Astrocyte (in vitro differentiated cells and primary cell): Measurements from ENCODE around the gene C6orf136. TPM values are rescaled to one million over a fixed set of nuclear protein-coding genes. Genes with fewer than 3 reads are reported as not detected.

ENCODE experiments used
- DNase-seq: peaks from one replicate; pipeline ENCODE4 v3.0.0-alpha.2; 2010; ENCODE audit warnings: low read depth
- FAIRE-seq: peaks from 2 replicates; lab custom pipeline; 2011; peaks lifted over from hg19 to GRCh38; lab: Jason Lieb, UNC
- H2AFZ ChIP-seq: 2 replicates; pipeline ENCODE4 v1.6.0; 2012; ENCODE audit warnings: low read depth, low read length, inconsistent platforms
- H3K27ac ChIP-seq: 2 replicates; pipeline ENCODE4 v1.5.1; 2011; ENCODE audit warnings: low read depth, low read length, inconsistent platforms
- H3K27me3 ChIP-seq: 2 replicates; pipeline ENCODE4 v1.6.0; 2011; ENCODE audit warnings: low read length, inconsistent platforms; ENCODE audit not compliant: insufficient read depth
- H3K36me3 ChIP-seq: 2 replicates; pipeline ENCODE4 v1.5.1; 2011; ENCODE audit warnings: low read length, inconsistent platforms; ENCODE audit not compliant: insufficient read depth
- H3K4me1 ChIP-seq: 2 replicates; pipeline ENCODE4 v1.5.1; 2011; ENCODE audit warnings: low read length, inconsistent platforms; ENCODE audit not compliant: insufficient read depth
- H3K4me2 ChIP-seq: 2 replicates; pipeline ENCODE4 v1.6.0; 2012; ENCODE audit warnings: low read length, inconsistent platforms
- H3K4me3 ChIP-seq: 2 replicates; pipeline ENCODE4 v1.5.1; 2011; ENCODE audit warnings: low read depth, mild to moderate bottlenecking, low read length, inconsistent platforms; ENCODE audit not compliant: insufficient read depth
- H3K79me2 ChIP-seq: 2 replicates; pipeline ENCODE4 v1.6.0; 2012; ENCODE audit warnings: mild to moderate bottlenecking, low read length, inconsistent platforms; ENCODE audit not compliant: insufficient read depth
- H3K9ac ChIP-seq: 2 replicates; pipeline ENCODE4 v1.6.0; 2012; ENCODE audit warnings: mild to moderate bottlenecking, low read length, inconsistent platforms
- H3K9me3 ChIP-seq: 2 replicates; pipeline ENCODE4 v1.5.1; 2012; ENCODE audit warnings: low read depth, mild to moderate bottlenecking, low read length, inconsistent platforms; ENCODE audit not compliant: insufficient read depth
- H4K20me1 ChIP-seq: 2 replicates; pipeline ENCODE4 v1.6.0; 2012; ENCODE audit warnings: low read length, inconsistent platforms; ENCODE audit not compliant: insufficient read depth
- H3K27ac Mint-ChIP-seq: one replicate; pipeline ENCODE4 v1.8.0; 2021; ENCODE audit warnings: mild to moderate bottlenecking, mixed read lengths; ENCODE audit not compliant: unreplicated experiment
- H3K27me3 Mint-ChIP-seq: one replicate; pipeline ENCODE4 v1.8.0; 2021; ENCODE audit warnings: low read depth, mixed read lengths; ENCODE audit not compliant: unreplicated experiment
- H3K36me3 Mint-ChIP-seq: one replicate; pipeline ENCODE4 v1.8.0; 2021; ENCODE audit warnings: low read depth, mixed read lengths; ENCODE audit not compliant: unreplicated experiment
- H3K4me1 Mint-ChIP-seq: one replicate; pipeline ENCODE4 v1.8.0; 2021; ENCODE audit warnings: low read depth, mixed read lengths; ENCODE audit not compliant: unreplicated experiment
- H3K4me3 Mint-ChIP-seq: one replicate; pipeline ENCODE4 v1.8.0; 2021; ENCODE audit warnings: mild to moderate bottlenecking, moderate library complexity, mixed read lengths; ENCODE audit not compliant: unreplicated experiment
- H3K9me3 Mint-ChIP-seq: one replicate; pipeline ENCODE4 v1.8.0; 2021; ENCODE audit warnings: mild to moderate bottlenecking, mixed read lengths; ENCODE audit not compliant: unreplicated experiment
- EZH2 ChIP-seq: IDR thresholded peaks from 2 replicates; pipeline ENCODE4 v1.6.1; 2012; ENCODE audit warnings: mild to moderate bottlenecking, low read length, inconsistent platforms; ENCODE audit not compliant: insufficient read depth
- total RNA-seq: library from RNA; stranded (reverse); gene quantifications from 2 replicates; pipeline ENCODE4 v1.2.1, GENCODE V29; 2021
- TF ChIP-seq, protein P1 (sequence below): IDR thresholded peaks from 2 replicates; pipeline ENCODE4 v1.5.1; 2011; ENCODE audit warnings: low read depth, mild to moderate bottlenecking, inconsistent platforms, low read length, moderate library complexity; ENCODE audit not compliant: insufficient read depth

C6orf136 gene
- total RNA-seq, 1 donor from 2014 or later, result 12.7 TPM

GRCh38 chr6:30613251-30614043 lies 33.5 kb upstream of the C6orf136 start:
- peak; percentile 41 for DNase-seq
- H3K4me3 ChIP-seq, result peak overlapping the region; percentile 100
- H3K4me3 Mint-ChIP-seq, result peak overlapping the region; percentile 76
- H3K4me1 ChIP-seq, result peaks cover 38% of the 10 kb centered on the region
- H3K9ac ChIP-seq, result peak overlapping the region; percentile 100
- TF ChIP-seq, protein P1, sequence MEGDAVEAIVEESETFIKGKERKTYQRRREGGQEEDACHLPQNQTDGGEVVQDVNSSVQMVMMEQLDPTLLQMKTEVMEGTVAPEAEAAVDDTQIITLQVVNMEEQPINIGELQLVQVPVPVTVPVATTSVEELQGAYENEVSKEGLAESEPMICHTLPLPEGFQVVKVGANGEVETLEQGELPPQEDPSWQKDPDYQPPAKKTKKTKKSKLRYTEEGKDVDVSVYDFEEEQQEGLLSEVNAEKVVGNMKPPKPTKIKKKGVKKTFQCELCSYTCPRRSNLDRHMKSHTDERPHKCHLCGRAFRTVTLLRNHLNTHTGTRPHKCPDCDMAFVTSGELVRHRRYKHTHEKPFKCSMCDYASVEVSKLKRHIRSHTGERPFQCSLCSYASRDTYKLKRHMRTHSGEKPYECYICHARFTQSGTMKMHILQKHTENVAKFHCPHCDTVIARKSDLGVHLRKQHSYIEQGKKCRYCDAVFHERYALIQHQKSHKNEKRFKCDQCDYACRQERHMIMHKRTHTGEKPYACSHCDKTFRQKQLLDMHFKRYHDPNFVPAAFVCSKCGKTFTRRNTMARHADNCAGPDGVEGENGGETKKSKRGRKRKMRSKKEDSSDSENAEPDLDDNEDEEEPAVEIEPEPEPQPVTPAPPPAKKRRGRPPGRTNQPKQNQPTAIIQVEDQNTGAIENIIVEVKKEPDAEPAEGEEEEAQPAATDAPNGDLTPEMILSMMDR, result no peak
- no peak for TF ChIP-seq EZH2
- peak overlapping the region; percentile 49 for H3K27ac Mint-ChIP-seq
- H3K27ac ChIP-seq, result peak overlapping the region; percentile 100
- peaks cover 64% of the 10 kb centered on the region for H3K79me2 ChIP-seq
- FAIRE-seq, result no peak
- peaks cover 75% of the 10 kb centered on the region for H4K20me1 ChIP-seq
- peaks cover 25% of the 10 kb centered on the region for H3K36me3 ChIP-seq
- no peaks in the 10 kb centered on the region for H3K27me3 Mint-ChIP-seq
- H3K9me3 ChIP-seq, result no peaks in the 10 kb centered on the region
- peaks cover 37% of the 10 kb centered on the region for H3K4me1 Mint-ChIP-seq
- no peaks in the 10 kb centered on the region for H3K27me3 ChIP-seq
- H2AFZ ChIP-seq, result no peak overlapping the region
- H3K9me3 Mint-ChIP-seq, result peaks cover 3% of the 10 kb centered on the region
- peak overlapping the region; percentile 99 for H3K4me2 ChIP-seq
- H3K36me3 Mint-ChIP-seq, result peaks cover 24% of the 10 kb centered on the region

- Histone ChIP-seq H3K9me3 (no peaks in the 10 kb centered on the region), H3K4me3 (peak overlapping the region; percentile 100), H3K79me2 (peaks cover 69% of the 10 kb centered on the region), H4K20me1 (peaks cover 67% of the 10 kb centered on the region), H2AFZ (no peak overlapping the region), H3K4me1 (peaks cover 42% of the 10 kb centered on the region), H3K36me3 (peaks cover 23% of the 10 kb centered on the region), H3K4me2 (peak overlapping the region; percentile 99), H3K27me3 (no peaks in the 10 kb centered on the region), H3K27ac (peak overlapping the region; percentile 100), H3K9ac (peak overlapping the region; percentile 100)
- Mint-ChIP-seq H3K4me1 (peaks cover 44% of the 10 kb centered on the region), H3K36me3 (peaks cover 20% of the 10 kb centered on the region), H3K9me3 (peaks cover 3% of the 10 kb centered on the region), H3K27ac (peak overlapping the region; percentile 100), H3K27me3 (no peaks in the 10 kb centered on the region), H3K4me3 (peak overlapping the region; percentile 99)
- FAIRE-seq, result no peak
- no peak for DNase-seq
- TF ChIP-seq, protein P1, result no peak
- no peak for TF ChIP-seq EZH2
Measured at GRCh38 chr6:30614044-30614842, 32.7 kb upstream of the C6orf136 start.
